Ovary (tissue), 3 donors: ENCODE results near the gene HDLBP.

Source experiments
- EP300 ChIP-seq: sonication (generic); formaldehyde crosslinking; IDR thresholded peaks from one replicate; pipeline ENCODE4 v1.6.1; 2017; ENCODE audit warnings: antibody characterized with exemption
- POLR2A ChIP-seq: fragments of 450-650 bp; IDR thresholded peaks from one replicate; pipeline ENCODE4 v1.6.1; 2017; ENCODE audit warnings: antibody characterized with exemption, mild to moderate bottlenecking, moderate library complexity
- TF ChIP-seq, protein P1 (sequence below), 3 donors: fragments of 450-650 bp in 2 of 3; fragments of 200-600 bp in 1 of 3; IDR thresholded peaks; one replicate each; pipeline versions ENCODE4 v1.5.1 to v1.8.0; 2016 to 2022; ENCODE audit warnings: antibody characterized with exemption in 3 of 3, mild to moderate bottlenecking in 1 of 3
- donor health status: DM: no; HTN: no; CAD: no.

DNA sequence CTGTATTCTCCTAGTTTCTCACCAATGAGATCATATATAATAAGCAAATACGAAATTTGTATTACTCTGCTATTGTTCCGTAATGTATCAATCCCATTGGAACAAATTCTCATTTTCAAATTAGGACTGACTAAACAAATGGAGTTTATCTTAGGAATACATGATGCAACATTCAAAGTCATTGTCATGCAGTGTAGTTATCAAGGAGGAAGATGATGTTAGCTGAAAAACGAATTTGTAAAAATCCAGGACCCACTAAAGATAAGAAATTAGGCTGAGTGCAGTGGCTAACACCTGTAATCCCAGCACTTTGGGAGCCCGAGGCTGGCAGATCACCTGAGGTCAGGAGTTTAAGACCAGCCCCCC, 15.1 kb upstream of the HDLBP start:
- TF ChIP-seq POLR2A (no peak), EP300 (no peak)
- TF ChIP-seq, protein P1, sequence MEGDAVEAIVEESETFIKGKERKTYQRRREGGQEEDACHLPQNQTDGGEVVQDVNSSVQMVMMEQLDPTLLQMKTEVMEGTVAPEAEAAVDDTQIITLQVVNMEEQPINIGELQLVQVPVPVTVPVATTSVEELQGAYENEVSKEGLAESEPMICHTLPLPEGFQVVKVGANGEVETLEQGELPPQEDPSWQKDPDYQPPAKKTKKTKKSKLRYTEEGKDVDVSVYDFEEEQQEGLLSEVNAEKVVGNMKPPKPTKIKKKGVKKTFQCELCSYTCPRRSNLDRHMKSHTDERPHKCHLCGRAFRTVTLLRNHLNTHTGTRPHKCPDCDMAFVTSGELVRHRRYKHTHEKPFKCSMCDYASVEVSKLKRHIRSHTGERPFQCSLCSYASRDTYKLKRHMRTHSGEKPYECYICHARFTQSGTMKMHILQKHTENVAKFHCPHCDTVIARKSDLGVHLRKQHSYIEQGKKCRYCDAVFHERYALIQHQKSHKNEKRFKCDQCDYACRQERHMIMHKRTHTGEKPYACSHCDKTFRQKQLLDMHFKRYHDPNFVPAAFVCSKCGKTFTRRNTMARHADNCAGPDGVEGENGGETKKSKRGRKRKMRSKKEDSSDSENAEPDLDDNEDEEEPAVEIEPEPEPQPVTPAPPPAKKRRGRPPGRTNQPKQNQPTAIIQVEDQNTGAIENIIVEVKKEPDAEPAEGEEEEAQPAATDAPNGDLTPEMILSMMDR (IDR thresholded peaks at IDR 0.05): no peak
